Coronary artery (tissue), 2 donors: Measurements from ENCODE around the gene GPR150.

Experiments
- DNase-seq: peaks from one replicate; pipeline ENCODE4 v3.0.0-alpha.2; 2017; ENCODE audit warnings: low spot score
- H3K27ac ChIP-seq, 2 donors: fragments of 200-600 bp; sonication (generic); one replicate each; pipeline ENCODE4 v1.5.1; 2016 to 2019
- H3K4me3 ChIP-seq: fragments of 200-600 bp; sonication (generic); 2 replicates; pipeline ENCODE4 v1.5.1; 2016; ENCODE audit warnings: mild to moderate bottlenecking, moderate library complexity
- TF ChIP-seq, protein P1 (sequence below): fragments of 200-600 bp; sonication (generic); IDR thresholded peaks from one replicate; pipeline ENCODE4 v1.5.1; 2019; ENCODE audit warnings: antibody characterized with exemption

GPR150 gene

DNA sequence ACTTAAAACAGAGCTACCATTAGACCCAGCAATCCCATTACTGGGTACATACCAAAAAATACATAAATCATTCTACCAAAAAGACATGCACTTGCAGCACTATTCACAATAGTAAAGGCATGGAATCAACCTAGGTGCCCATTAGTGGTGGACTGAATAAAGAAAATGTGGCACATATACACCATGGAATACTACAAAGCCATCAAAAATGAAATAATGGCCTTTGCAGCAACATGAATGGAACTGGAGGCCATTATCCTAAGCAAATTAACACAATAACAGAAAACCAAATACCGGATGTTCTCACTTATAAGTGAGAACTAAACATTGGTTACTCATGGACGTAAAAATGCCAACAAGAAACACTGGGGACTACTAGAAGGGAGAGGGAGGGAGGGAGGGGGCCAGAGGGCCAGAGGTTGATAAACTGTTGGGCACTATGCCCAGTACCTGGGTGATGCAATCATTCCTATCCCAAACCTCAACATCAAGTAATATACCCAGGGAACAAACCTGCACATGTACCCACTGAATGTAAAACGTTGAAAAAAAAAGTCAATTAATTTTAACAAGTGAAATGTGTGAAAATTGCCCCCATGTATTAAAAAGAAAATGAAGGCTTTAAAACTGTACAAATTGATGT, 24.5 kb upstream of the GPR150 start:
- no peak overlapping the region for H3K4me3 ChIP-seq
- TF ChIP-seq, protein P1, sequence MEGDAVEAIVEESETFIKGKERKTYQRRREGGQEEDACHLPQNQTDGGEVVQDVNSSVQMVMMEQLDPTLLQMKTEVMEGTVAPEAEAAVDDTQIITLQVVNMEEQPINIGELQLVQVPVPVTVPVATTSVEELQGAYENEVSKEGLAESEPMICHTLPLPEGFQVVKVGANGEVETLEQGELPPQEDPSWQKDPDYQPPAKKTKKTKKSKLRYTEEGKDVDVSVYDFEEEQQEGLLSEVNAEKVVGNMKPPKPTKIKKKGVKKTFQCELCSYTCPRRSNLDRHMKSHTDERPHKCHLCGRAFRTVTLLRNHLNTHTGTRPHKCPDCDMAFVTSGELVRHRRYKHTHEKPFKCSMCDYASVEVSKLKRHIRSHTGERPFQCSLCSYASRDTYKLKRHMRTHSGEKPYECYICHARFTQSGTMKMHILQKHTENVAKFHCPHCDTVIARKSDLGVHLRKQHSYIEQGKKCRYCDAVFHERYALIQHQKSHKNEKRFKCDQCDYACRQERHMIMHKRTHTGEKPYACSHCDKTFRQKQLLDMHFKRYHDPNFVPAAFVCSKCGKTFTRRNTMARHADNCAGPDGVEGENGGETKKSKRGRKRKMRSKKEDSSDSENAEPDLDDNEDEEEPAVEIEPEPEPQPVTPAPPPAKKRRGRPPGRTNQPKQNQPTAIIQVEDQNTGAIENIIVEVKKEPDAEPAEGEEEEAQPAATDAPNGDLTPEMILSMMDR, result no peak
- DNase-seq, result no peak
- H3K27ac ChIP-seq, result no peak overlapping the region

DNA sequence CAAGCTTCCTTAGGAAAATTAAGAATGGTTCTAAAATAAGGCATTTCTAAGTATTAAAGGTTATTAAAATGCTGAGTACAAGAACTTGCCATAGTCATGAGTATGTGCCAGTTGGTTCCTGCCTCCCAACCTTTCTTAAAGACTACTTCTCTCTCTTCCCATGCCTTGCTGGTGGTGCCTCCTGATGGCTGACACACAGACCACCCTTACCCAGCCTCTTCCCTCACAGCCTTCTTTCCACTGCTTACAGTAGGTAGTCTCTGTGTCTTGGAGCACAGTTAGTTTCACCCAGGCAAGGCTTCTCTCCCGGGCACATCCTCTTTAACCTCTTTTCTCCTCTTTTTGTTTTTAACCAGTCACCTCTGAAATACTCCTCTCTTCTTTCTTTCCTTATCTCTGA, 20.6 kb upstream of the GPR150 start:
- TF ChIP-seq, protein P1, result no peak
- H3K4me3 ChIP-seq, result no peak overlapping the region
- H3K27ac ChIP-seq, result no peak overlapping the region
- DNase-seq, result no peak

DNA sequence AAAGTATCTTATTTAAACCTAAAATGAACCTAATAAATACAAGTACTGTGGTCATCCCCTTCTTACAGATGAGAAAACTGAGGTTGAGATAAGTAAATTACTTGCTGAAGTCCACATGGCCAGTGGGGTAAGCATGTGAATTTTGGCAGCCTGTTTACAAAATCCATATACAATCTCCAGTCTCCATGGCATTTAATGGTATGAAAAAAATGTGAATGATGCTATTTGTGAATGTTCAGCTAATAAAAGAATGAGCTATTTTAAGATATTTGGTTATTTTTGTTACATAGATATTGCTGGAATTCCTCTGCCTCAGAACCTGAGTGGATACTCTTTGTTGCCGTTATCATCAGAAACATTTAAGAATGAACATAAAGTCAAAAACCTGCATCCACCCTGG, 19.3 kb upstream of the GPR150 start:
- no peak for DNase-seq
- Histone ChIP-seq H3K27ac (no peak overlapping the region), H3K4me3 (no peak overlapping the region)
- TF ChIP-seq, protein P1, result no peak

DNA sequence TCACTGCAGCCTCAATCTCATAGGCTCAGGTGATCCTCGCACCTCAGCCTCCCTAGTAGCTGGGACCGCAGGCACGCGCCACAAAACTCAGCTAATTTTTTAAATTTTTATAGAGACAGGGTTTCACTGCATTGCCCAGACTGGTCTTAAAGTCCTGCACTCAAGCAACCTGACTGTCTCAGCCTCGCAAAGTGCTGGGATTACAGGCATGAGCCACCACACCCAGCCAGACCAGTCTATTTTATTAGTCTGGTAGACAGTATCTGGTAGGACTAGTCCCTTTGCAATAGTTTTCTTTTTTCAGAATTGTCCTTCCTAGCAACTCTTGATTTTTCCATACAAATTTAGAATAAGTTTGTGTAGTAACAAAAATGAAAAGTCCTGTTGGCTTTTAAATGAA, 14.1 kb upstream of the GPR150 start:
- Histone ChIP-seq H3K4me3 (no peak overlapping the region), H3K27ac (no peak overlapping the region)
- TF ChIP-seq, protein P1, result no peak
- no peak for DNase-seq

DNA sequence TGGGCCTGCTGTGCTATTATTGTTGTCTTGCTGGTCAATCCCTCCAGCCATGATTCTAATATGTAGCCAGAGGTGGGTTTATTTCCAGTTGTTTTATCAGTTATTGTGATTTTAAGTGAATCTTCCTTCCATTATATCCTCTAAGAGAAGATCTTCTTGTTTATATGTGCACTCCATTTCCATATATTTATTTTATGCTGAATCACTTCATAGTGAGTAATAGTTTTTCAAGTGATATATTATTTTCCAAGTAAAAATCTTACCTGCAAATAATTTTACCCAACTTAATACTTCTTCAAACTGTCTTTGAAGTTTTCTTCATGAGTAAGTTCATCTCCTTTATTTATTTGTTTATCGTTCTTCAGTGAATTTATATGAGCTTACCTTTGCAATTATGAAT, 13.5 kb upstream of the GPR150 start:
- TF ChIP-seq, protein P1, result no peak
- no peak overlapping the region for H3K4me3 ChIP-seq
- no peak overlapping the region for H3K27ac ChIP-seq
- DNase-seq, result no peak

DNA sequence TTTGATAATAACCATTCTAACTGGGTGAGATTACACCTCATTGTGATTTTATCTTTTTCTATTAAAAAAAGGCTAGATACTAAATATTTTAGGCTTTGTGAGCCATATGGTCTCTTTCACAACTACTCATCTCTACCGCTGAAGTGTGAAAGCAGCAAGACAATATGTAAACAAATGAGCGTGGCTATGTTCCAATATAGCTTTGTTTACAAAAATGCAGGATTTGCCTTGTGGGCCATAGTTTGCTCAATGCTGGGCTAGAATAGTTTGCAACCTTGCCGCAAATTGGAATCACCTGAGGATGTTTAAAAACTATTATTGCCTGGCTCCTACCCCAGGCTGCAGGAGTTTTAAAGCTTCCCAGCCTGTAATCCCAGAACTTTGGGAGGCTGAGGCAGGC, 10.2 kb upstream of the GPR150 start:
- H3K4me3 ChIP-seq, result no peak overlapping the region
- no peak for DNase-seq
- no peak overlapping the region for H3K27ac ChIP-seq
- TF ChIP-seq, protein P1, result no peak

DNA sequence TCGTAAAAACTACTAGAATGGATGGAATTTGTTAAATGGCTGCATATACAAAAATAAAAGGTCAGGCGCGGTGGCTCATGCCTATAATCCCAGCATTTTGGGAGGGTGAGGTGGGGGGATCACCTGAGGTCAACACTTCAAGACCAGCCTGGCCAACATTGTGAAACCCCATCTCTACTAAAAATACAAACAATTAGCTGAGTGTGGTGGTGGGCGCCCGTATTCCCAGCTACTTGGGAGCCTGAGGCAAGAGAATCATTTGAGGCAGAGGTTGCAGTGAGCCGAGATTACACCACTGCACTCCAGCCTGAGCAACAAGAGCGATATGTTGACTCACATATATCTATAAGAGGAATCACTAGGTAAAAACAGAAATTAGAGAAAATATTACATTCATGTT, 9.3 kb upstream of the GPR150 start:
- H3K4me3 ChIP-seq, result no peak overlapping the region
- H3K27ac ChIP-seq, result no peak overlapping the region
- TF ChIP-seq, protein P1, result no peak
- DNase-seq, result no peak
